DMS114 treated with DMSO at 0.1 percent for 48 hours (cell line): ENCODE measurements around the gene TBXA2R.

Experiments
- DNase-seq: peaks from one replicate; lab custom pipeline; 2025; ENCODE audit not compliant: unreplicated experiment; lab: John Stamatoyannopoulos, UW

The TBXA2R gene

DNA sequence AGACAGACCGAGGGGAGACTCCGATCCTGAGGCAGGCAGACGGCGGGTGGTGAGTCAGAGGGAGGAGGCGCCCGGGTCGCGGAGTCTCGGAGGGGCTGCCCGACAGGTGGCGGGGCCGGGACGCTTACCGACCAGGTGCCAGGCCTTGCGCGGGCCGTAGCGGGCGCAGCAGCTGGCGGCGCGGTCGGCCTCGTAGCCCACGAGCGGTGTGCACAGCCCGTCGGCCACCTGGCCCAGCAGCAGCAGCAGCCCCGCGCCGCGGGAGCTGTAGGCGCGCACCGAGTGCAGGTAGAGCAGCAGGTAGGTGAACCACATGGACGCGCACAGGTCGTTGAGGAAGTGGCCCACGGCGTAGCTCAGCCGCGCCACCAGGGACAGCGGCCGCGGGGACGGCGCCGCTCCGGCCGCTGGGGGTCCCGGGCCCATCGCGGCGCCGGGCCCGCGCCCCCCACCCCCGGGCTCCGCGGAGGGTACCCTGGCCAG, 49.7 kb downstream of the TBXA2R start:
- DNase-seq, result no peak

DNA sequence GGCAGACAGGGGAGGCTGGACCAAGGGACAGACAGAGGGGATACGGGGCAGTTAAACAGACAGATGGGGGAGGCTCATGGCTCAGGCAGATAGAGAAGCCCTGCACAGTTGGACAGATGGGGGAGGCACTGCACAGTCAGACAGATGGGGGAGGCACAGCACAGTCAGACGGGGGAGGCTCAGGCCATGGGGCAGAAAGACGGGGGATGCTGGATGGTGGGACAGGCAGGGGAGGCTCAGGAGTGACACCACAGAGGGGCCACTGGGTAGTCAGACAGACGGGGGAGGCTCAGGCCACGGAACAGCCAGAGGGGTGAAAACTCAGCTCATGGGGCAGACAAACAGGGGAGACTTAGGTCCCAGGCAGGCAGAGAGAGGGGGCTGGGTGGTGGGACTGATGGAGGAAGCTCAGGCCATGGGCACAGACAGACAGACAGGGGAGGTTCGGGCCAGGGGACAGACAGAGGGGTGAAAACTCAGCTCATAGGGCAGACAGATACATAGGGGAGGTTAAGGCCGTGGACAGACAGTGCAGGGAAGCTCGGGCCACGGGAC, 50.2 kb downstream of the TBXA2R start:
- no peak for DNase-seq

DNA sequence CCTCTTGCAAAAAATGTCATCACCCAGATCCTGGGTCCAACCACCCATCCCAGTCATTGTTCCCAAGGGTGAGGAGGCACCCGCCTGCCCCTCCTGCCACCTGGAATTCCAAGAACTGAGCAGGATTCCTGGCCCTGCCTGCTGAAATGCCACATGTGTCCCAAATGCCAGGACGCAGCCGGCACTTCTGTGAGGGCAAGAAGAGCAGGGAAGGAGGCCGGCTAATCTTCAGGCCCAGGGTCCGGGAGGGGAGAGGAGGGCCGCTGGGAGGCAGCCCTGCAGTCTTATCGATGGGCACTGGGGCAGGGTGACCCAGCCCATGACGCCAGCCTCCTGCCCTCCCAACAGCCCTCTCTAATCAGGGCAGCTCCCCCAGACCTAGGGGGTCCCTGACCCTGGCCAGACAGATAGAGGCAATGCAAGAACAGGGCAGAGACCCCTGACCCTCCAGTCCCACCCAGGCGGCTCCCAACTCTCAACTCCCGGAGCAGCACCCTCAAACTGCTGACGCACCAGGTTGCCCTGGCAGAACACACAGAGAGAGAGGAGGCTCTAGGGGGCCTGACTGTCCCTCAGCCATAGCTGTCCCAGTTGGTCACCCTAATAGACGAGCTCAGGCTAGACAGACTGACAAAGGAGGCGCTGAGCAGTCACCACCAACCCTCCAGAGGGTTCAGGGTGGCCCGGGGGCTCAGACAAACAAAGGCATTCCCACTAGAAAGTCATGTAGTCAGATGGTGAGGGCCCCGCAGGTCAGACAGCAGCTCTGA, 50.8 kb downstream of the TBXA2R start:
- no peak for DNase-seq

DNA sequence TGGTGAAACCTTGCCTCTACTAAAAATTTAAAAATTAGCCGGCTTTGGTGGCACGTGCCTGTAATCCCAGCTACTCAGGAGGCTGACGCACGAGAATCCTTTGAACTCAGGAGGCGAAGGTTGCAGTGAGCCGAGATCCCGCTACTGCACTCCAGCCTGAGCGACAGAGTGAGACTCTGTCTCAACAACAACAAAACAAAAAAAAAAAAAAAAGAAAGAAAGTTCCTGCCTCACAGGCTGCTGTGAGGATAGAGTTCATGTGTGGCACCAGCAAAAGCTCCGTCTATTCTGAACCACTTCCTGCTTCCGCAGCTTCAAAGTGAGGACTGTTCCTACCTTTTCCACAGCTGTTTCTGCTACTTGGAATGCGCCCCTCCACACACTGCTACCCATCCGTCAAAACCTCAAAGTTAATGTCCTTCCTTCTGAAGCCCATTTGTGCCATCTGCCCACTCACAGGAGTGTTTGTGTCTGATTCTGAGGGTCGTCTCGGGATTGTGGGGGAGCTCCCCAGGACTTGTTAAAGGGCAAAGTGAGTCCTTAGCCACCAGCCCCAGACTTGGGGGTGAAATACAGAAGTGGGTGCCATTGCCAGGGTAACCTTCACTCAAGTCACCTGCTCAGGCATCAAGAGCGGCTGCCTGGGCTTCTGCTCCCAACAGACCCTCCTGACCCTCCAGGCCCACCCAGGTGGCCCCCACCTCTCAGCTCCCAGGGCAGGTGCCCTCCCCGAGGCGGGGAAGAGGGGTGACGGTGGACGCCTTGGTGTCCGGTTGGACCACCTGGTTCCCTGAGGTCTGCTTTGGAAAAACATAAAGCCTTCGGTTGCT, 52.2 kb downstream of the TBXA2R start:
- no peak for DNase-seq

DNA sequence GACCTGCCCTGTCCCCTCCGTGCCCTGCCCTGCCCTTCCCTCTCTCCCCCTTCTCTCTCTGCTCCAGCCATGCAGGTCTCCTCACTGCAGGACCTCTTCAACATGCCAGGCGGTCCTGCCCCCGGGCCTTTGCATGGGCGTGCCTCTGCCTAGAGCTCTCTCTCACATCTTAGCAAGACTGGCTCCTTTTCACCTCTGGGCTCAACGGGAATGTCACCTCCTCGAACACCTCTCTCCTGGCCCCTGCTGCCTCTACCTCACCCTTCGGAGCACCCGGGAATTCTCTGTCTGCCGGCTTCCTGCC, 54.9 kb downstream of the TBXA2R start:
- no peak for DNase-seq

DNA sequence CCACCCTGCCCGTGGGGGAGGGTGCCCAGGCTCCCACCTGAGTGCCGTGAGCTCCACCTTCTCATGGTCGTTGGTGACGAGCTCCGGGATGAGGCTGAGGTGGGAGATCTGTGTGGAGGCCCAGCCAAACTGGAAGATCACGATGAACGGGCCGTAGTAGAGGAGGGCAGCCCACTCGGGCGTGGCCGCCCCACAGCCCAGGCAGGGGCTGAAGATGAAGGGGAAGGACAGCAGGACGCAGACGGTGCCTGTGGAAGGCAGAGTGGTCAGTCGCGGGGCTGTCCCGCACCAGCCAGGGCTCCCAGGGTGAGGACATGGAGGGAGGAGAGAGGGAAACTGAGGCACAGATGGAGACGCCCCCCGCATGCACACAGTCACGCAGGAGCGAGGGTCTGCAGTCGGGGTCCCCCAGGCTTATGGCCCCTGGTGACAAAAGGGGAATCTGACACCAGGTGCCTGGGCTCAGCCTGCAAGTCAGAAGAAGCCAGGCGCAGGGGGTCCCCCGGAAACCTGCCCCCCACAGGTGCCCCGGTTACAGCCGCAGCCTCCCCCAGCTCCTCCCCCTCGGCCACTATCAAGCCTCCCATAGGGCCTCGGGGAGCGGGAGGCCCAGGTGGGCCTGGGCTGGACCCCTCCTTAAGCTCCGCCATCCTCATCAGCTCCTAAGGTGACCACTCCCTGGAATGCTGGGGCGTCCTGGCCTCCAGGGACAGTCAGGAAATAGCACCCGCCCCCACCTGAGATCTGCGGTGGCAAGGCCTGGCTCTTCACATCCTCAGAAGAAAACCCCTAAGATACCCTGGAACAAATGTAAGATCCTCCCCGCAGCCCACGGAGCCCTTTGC, 55.5 kb downstream of the TBXA2R start:
- DNase-seq, result no peak

DNA sequence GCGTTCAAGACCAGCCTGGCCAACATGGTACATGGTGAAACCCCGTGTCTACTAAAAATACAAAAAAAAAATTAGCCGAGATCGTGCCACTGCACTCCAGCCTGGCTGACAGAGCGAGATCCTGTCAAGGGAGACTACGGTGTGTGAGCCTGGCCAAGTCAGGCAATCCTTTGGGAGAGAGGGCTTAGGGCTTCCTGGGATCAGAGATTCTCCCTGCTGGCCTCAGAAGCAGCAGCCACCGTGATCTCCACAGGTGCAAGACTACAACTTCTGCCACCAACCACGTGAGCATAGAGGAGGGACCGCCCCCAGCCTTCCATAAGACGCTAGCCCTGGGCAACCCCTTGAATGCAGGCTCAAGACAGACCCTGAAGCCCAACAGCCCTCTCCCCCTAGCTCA, 56.9 kb downstream of the TBXA2R start:
- DNase-seq, result no peak

DNA sequence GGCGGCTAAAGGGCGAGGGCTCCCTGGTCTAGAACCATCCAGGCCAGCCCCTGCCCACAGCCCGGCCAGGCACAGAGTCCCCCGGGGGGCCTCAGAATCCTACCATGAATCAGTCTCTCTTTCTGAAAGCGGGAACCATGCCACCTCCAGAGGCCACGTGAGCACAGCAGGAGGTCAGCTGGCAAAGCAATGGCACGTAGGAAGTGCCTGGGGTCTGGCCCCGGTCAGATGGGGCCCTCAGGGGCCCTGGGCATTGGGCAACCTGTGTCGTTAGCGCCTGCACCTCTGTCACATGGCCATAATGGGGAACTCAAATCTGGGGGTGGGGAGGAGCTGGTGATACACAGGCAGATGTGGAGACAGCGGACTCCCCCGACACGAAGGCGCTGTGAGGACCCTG, 58.1 kb downstream of the TBXA2R start:
- no peak for DNase-seq

DNA sequence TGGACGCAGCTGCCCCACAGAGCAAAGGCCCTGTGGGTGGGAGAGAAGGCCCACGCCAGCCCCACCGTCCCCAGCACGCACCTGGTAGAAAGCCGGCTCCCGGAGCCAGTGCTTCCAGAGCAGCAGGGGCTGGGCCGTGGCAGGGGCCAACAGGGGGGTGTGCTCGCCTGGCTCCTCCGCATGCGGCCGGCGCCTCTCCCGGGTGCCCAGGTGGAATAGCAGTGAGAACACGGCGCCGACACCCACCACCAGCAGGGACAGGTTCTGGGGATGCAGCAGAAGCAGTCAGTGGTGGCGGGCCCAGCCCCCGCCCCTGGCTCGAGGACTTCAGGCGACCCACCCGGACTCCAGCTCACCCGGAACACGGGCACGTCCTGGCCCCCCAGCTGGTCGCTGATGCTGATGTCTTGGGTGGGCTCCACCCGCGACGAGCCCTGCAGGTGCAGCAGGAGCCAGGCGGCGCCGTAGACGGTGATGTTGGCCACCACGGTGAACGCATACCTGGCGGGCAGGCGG, 58.9 kb downstream of the TBXA2R start:
- DNase-seq, result no peak

DNA sequence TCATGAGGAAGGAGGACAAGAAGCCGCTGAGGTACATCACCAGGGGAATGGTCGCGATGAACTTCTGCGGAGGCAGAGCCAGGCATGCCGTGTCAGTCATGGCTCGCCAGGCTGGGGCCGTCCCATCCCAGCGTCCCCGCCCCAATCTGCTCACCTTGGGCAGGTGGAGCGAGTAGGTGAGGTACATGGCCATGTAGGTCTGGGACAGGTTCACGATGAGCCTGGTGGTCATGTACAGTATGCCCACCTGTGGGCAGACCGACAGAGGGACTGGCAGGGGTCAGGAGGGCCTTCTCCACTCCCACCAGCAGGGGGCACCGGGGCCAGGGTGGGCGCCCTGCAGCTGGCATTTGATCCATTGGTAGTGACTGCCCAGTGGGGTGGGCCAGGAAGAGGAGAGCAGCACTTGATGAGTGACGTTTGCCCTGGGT, 59.4 kb downstream of the TBXA2R start:
- DNase-seq, result no peak

DNA sequence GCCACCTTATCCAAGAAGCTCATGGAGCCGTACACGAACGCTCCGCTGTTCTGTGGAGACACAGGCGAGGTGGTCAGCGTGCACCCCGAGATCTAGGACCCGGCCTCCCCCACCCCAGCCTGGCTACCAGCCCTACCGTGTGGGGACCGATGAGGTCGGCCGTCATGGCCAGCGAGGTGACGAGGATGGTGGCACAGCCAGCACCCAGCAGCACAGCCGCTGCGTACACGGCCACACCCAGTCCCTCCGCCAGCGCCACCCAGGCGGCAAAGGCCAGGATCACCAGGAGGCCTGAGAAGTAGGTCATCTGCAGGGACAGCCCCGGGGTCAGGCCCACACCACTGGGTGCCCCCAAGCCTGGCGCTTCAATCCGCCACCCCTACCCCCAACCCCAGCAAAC, 60.6 kb downstream of the TBXA2R start:
- no peak for DNase-seq

DNA sequence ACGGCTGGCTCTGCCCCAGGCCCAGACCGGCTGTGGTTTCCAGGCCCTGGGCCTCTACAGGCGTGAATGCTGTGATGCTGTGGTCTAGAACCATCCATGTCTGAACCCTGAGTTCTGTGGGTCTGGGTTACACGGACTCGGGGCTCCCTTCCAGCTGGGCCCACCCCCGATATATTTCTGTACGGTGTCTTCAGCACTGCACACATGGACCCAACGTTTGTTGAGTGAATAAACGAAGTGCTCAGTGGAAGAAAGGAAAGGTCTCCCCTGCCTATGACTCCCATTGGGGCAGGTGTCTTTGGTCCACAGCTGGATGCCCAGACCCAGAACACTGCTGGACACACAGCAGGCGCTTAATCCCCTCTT, 61.0 kb downstream of the TBXA2R start:
- DNase-seq, result no peak

DNA sequence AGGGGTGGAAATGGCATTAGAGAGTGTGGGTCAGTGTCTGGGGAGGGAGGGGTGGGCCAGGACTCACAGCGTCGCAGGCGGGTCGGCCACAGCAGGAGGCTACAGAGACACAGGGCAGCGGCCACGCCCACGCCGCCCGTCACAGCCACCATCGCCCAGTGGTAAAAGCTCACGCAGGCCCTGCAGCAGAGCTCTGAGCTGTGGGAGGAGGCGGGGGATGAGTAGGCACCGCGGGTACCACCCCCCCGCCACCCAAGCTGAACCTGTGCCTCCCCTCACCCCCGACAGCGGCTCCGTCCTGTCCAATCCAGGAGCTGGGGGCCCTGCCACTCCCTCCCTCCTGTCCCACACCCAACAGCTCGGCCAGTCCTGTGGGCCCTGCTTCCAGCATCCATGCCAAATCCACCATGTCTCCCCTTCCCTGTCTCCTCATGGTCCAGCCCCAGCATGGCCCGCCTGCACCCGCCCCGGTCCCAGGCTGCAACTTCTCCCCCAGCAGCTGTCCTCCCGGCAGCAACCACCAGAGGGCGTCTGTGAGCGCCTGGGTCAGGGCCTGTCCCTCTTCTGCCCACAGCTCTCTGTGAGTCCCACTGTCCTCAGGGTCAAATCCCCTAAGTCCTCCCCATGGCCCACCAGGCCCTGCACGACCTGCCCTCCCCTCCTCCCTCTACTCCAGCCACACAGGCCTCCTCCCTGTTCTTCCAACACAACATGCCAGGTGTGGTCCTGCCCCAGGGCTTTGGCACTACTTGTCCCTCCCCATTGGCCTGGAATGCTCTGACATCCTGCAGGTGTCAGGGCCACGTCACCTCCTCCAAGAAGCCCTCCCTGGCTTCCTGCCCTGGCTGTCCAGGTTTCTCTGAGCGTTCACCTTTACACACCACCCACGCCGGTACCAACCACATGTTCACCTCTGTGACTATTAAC, 61.7 kb downstream of the TBXA2R start:
- no peak for DNase-seq
